IPS-15b (cell line): ENCODE measurements around the gene PNPLA4.

Experiments
- H3K27me3 ChIP-seq: one replicate; pipeline ENCODE4 v1.6.1; 2013; ENCODE audit warnings: low read length; ENCODE audit not compliant: control insufficient read depth, insufficient read depth
- H3K36me3 ChIP-seq: one replicate; pipeline ENCODE4 v1.6.1; 2013; ENCODE audit warnings: low read length; ENCODE audit not compliant: control insufficient read depth, insufficient read depth
- H3K4me1 ChIP-seq: one replicate; pipeline ENCODE4 v1.6.1; 2013; ENCODE audit warnings: mild to moderate bottlenecking, low read length; ENCODE audit not compliant: control insufficient read depth, insufficient read depth
- H3K4me3 ChIP-seq: one replicate; pipeline ENCODE4 v1.5.1; 2013; ENCODE audit warnings: low read depth, low read length
- H3K9ac ChIP-seq: one replicate; pipeline ENCODE4 v1.6.1; 2013; ENCODE audit warnings: low read depth, mild to moderate bottlenecking, low read length
- H3K9me3 ChIP-seq: one replicate; pipeline ENCODE4 v1.6.1; 2013; ENCODE audit warnings: mild to moderate bottlenecking, low read length; ENCODE audit not compliant: control insufficient read depth, insufficient read depth

PNPLA4 gene

DNA sequence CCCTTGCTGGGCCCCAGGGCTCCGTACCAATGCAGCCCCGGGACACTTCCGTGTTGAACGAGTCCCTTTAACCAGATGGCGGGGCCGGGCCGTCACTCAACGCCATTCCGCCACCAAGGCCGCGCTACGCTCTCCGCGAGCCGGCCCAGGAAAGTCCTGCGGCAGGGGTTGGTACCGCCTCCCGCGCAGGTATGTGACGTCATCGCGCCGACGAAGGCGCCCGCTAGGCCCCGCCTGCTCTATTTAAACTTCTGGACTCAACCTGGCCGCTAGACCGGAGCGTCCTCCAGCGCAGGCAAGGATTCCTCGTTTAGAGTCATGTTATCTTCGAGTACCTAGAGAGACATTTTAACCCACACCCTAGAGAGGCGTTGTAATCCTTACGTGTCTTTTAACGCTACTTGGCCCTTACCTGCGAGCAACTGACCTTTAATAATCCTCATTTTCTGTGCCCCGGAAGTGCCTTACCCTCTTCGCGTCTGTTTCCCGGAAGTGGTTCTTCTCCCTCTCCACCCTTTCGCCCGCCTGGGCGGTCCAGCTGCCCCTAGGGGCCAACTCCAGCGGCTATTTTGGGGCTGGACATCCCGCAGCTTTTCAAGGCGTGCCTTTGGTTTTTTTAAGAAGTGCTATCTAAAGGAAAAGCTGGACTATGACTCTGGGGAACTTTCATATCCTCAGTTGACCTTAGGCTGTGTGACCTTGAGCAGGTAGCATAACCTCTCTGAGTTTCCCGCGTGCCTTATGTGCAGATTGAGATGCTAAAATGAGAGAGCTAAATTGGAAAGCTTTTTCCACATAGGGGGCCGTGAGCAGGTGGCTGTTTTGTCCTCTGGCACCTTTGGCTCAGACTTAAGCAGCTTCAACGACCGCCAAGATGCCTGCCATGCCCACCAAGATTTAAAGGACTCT is at the start of gene PNPLA4:
Gene PNPLA4, minus strand, starts transcription at position 155 of the 909 bp plus-strand sequence. CDS start 1,294 bp downstream, outside the sequence.
- Histone ChIP-seq H3K4me1 (no peaks in the 10 kb centered on the region), H3K36me3 (peaks cover 2% of the 10 kb centered on the region), H3K4me3 (peak within 1 kb of the TSS; percentile 87), H3K9ac (peak within 1 kb of the TSS; percentile 16), H3K27me3 (no peaks in the 10 kb centered on the region), H3K9me3 (peaks cover 2% of the 10 kb centered on the region)

DNA sequence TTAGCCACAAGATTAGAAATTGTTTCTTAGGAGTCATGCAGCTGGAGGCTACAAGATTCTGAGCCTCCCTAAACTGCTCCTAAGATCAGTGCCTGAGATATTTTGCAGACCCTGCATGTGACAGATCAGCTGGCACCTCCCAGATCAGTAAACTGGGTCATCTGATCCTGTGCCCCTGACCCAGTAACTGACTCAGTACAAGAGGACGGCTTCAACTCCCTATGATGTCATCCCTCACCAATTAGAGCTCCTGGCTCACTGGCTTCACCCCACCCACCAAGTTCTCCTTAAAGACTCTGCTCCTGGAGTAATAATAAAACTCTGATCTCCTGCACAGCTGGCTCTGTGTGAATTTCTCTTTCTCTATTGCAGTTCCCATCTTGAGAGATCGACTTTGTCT is 45.4 kb upstream of the PNPLA4 start:
- no peaks in the 10 kb centered on the region for H3K27me3 ChIP-seq
- H3K36me3 ChIP-seq: no peaks in the 10 kb centered on the region
- no peak overlapping the region for H3K9ac ChIP-seq
- no peak overlapping the region for H3K4me3 ChIP-seq
- no peaks in the 10 kb centered on the region for H3K9me3 ChIP-seq
- no peaks in the 10 kb centered on the region for H3K4me1 ChIP-seq

GRCh38 chrX:7970428-7970827 is 43.2 kb upstream of the PNPLA4 start:
- Histone ChIP-seq H3K27me3 (no peaks in the 10 kb centered on the region), H3K36me3 (no peaks in the 10 kb centered on the region)

GRCh38 chrX:7965436-7965835 is 38.2 kb upstream of the PNPLA4 start:
- Histone ChIP-seq H3K27me3 (no peaks in the 10 kb centered on the region), H3K9me3 (peaks cover 5% of the 10 kb centered on the region), H3K4me3 (no peak overlapping the region), H3K4me1 (no peaks in the 10 kb centered on the region), H3K9ac (no peak overlapping the region), H3K36me3 (no peaks in the 10 kb centered on the region)

More at GRCh38 chrX:7970428-7970827, 43.2 kb upstream of the PNPLA4 start:
- Histone ChIP-seq H3K9me3 (no peaks in the 10 kb centered on the region), H3K4me3 (no peak overlapping the region), H3K9ac (no peak overlapping the region), H3K4me1 (no peaks in the 10 kb centered on the region)

GRCh38 chrX:7960246-7960645 is 33.0 kb upstream of the PNPLA4 start:
- no peaks in the 10 kb centered on the region for H3K4me1 ChIP-seq
- no peak overlapping the region for H3K4me3 ChIP-seq
- H3K36me3 ChIP-seq: no peaks in the 10 kb centered on the region
- H3K9ac ChIP-seq: no peak overlapping the region
- H3K9me3 ChIP-seq: peaks cover 5% of the 10 kb centered on the region
- no peaks in the 10 kb centered on the region for H3K27me3 ChIP-seq

DNA sequence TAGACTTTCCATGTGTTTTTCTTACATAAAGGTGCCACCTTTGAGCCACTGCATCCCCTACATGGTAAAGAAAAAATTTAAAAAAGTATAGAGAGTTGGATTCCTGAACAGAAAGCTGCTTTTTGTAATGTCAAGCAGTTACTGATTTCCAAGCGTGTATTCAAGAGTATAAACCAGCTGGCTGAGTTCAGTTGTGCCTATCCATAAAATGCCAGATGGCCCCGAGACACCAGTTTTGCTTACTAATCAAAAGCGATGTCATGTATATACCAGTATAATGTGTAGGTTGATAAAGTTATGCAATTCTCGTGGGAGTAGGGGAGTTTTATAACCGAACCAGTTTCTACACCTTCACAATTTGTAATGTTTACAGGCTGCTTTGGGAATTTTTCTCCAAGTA is 26.2 kb upstream of the PNPLA4 start:
- Histone ChIP-seq H3K4me3 (no peak overlapping the region), H3K27me3 (no peaks in the 10 kb centered on the region), H3K4me1 (no peaks in the 10 kb centered on the region), H3K9ac (no peak overlapping the region), H3K9me3 (no peaks in the 10 kb centered on the region), H3K36me3 (no peaks in the 10 kb centered on the region)

DNA sequence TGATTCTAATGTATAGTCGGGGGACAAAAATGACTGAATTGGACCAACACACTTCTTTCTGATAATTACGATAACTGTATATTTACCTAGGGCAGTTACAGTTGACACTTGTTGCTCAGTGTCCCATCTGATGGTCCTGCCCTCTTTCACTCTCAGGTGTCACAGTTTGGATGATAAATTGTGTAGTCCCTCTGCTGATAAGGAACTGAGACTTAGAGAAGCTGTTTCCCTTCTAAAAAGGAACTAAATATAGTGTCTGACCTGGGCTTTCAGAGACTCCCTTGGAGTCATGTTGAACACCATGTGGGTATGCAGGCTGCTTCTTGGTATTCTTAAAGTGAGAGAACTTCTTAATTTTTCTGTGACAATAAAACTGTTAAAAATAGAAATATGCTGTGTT is 23.7 kb upstream of the PNPLA4 start:
- H3K9ac ChIP-seq: no peak overlapping the region
- no peaks in the 10 kb centered on the region for H3K36me3 ChIP-seq
- no peaks in the 10 kb centered on the region for H3K4me1 ChIP-seq
- H3K27me3 ChIP-seq: no peaks in the 10 kb centered on the region
- H3K9me3 ChIP-seq: no peaks in the 10 kb centered on the region
- H3K4me3 ChIP-seq: no peak overlapping the region

DNA sequence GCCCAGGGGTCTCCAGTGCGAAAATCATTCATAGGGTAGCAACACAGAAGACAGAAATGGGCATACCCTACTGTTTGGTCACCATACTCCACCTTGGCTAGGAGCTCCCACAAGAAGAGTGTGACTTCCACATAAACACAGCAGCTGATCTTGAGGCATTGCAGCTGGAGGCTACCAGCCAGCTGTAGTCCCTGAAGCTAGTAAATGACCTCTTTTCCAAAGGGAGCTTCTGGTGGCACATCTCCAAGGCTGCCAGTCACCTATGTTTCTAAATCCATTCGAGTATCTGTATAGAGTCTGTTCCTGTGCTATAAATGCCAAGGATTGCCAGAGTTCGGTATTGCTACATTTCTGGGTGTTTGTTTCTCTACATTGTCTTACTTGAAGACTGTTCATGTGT is 21.3 kb upstream of the PNPLA4 start:
- Histone ChIP-seq H3K4me1 (no peaks in the 10 kb centered on the region), H3K9me3 (no peaks in the 10 kb centered on the region), H3K9ac (no peak overlapping the region), H3K36me3 (no peaks in the 10 kb centered on the region), H3K4me3 (no peak overlapping the region), H3K27me3 (no peaks in the 10 kb centered on the region)

GRCh38 chrX:7946960-7947359 is 19.7 kb upstream of the PNPLA4 start:
- Histone ChIP-seq H3K9ac (no peak overlapping the region), H3K4me3 (no peak overlapping the region), H3K36me3 (no peaks in the 10 kb centered on the region), H3K4me1 (no peaks in the 10 kb centered on the region), H3K27me3 (no peaks in the 10 kb centered on the region), H3K9me3 (no peaks in the 10 kb centered on the region)

GRCh38 chrX:7943600-7944245 is 16.5 kb upstream of the PNPLA4 start:
- Histone ChIP-seq H3K36me3 (no peaks in the 10 kb centered on the region), H3K4me3 (no peak overlapping the region), H3K9ac (no peak overlapping the region), H3K27me3 (no peaks in the 10 kb centered on the region), H3K4me1 (no peaks in the 10 kb centered on the region), H3K9me3 (no peaks in the 10 kb centered on the region)

DNA sequence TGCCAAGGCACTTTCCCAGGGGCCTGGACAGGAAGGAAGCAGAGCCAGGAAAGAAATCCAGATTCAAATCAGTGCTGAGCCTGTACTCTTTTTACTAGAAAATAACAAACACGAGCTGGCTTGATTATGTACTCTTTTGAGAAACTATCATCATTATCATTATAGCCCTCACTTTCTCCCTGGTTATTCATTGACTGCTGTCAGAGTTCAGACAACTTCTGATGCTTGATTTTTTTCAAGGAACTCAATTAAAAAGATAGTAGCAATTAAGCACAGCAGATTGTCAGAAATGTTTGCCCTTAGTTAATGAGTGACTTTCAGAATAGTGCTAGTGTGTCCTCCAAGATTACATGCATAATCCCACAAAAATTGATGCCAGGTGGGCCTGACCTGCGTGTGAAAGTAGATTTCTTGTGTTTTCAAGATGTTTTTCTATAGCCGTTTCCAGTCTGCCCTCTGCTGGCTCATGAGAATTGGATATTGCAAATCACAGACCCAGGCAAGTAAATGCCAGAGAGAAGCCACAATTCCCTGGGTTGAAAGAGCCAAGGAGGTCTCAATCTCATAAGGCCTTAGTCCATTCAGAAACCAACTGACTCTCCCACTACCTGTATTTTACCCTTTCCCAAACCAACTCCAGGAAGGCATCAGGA is 14.3 kb upstream of the PNPLA4 start:
- Histone ChIP-seq H3K27me3 (no peaks in the 10 kb centered on the region), H3K36me3 (no peaks in the 10 kb centered on the region), H3K4me1 (no peaks in the 10 kb centered on the region), H3K9me3 (no peaks in the 10 kb centered on the region), H3K4me3 (no peak overlapping the region), H3K9ac (no peak overlapping the region)
